Spinal cord (tissue), 10 donors: ENCODE data around the gene DCUN1D2. TPM values are rescaled to one million over a fixed set of nuclear protein-coding genes. Genes with fewer than 3 reads are reported as not detected.
"Not testable (repeated sequence)": the region's sequence is repeated elsewhere in the genome, so short reads cannot be mapped to it uniquely, and the experiment has no call there.

ENCODE experiments used
- DNase-seq, 6 donors: peaks; one replicate each; pipeline versions ENCODE4 v3.0.0 to v3.0.0-alpha.2; 2013 to 2015; ENCODE audit warnings: low spot score in 6 of 6, low read depth in 4 of 6
- H3K27ac ChIP-seq: one replicate; pipeline ENCODE4 v1.5.1; 2013; ENCODE audit warnings: low read depth, low read length, control low read depth
- H3K27me3 ChIP-seq: one replicate; pipeline ENCODE4 v1.6.1; 2013; ENCODE audit warnings: low read length; ENCODE audit not compliant: control insufficient read depth, insufficient read depth
- H3K36me3 ChIP-seq: one replicate; pipeline ENCODE4 v1.6.1; 2013; ENCODE audit warnings: low read length; ENCODE audit not compliant: control insufficient read depth, insufficient read depth
- H3K4me1 ChIP-seq: one replicate; pipeline ENCODE4 v1.6.1; 2013; ENCODE audit warnings: low read length; ENCODE audit not compliant: control insufficient read depth, insufficient read depth
- H3K4me3 ChIP-seq: one replicate; pipeline ENCODE4 v1.5.1; 2013; ENCODE audit warnings: low read depth, low read length, control low read depth
- H3K9me3 ChIP-seq: one replicate; pipeline ENCODE4 v1.6.1; 2013; ENCODE audit warnings: low read length; ENCODE audit not compliant: control insufficient read depth, insufficient read depth
- WGBS: methylation state at CpG from one replicate; pipeline ENCODE4 v1.1.5; 2013; ENCODE audit warnings: missing lambda C conversion rate; ENCODE audit not compliant: insufficient coverage; 5-methylcytosine and 5-hydroxymethylcytosine counted together
- polyA plus RNA-seq, 2 donors: library from polyadenylated mRNA; unstranded; fragments of 120-200 nt; gene quantifications; one replicate each; pipeline ENCODE4 v1.2.1, GENCODE V29; 2013; ENCODE audit not compliant: insufficient read length in 2 of 2
- total RNA-seq, 2 donors: library from RNA; depleted of rRNA in 1 of 2; stranded (reverse); fragments of 120-200 nt in 1 of 2; fragments of >200 nt in 1 of 2; gene quantifications; one replicate each; pipeline versions ENCODE4 v1.2.3 to v1.2.4, GENCODE V29; 2013 to 2014
- donor health status: healthy.

Gene DCUN1D2
- total and polyA plus RNA-seq, 4 donors: 25.8 to 41.3 (median 33.1) TPM

DNA sequence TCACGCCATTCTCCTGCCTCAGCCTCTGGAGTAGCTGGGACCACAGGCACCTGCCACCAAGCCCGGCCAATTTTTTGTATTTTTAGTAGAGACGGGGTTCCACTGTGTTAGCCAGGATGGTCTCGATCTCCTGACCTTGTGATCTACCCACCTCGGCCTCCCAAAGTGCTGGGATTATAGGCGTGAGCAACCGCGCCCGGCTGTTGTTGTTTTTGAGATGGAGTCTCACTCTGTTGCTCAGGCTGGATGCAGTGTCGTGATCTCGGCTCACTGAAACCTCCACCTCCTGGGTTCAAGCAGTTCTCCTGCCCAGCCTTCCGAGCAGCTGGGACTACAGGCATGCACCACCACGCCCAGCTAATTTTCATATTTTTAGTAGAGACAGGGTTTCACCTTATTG lies 31.9 kb upstream of the DCUN1D2 start:
- H3K27ac ChIP-seq, DNase-seq, H3K4me1 ChIP-seq, H3K9me3 ChIP-seq, H3K4me3 ChIP-seq, H3K27me3 ChIP-seq: not testable (repeated sequence)
- H3K36me3 ChIP-seq: peaks cover 49% of the 10 kb centered on the region
- 98% methylated on average over 9 of the region's 13 CpGs for WGBS

DNA sequence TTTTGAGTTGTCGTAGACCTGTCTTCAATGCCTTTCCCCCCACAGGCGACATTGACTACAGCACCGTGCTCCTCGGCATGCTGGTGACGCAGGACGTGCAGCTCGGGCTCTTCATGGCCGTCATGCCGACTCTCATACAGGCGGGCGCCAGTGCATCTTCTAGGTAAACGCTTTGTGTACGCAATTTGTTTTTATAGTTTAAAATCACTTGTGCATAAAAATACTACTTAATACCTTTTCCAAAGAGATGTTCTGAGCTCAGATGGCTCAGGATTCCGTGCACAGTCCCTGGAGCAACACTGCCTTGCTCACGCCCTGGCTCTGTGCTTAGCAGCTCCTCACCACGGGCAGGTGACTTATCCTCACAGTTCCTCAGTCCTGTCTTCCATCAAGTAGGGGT lies 30.1 kb upstream of the DCUN1D2 start:
- Histone ChIP-seq H3K36me3 (peaks cover 49% of the 10 kb centered on the region), H3K27me3 (no peaks in the 10 kb centered on the region), H3K27ac (no peak overlapping the region), H3K4me3 (no peak overlapping the region), H3K4me1 (no peaks in the 10 kb centered on the region), H3K9me3 (no peaks in the 10 kb centered on the region)
- 98% methylated on average over 12 of the region's 16 CpGs for WGBS
- no peak for DNase-seq

DNA sequence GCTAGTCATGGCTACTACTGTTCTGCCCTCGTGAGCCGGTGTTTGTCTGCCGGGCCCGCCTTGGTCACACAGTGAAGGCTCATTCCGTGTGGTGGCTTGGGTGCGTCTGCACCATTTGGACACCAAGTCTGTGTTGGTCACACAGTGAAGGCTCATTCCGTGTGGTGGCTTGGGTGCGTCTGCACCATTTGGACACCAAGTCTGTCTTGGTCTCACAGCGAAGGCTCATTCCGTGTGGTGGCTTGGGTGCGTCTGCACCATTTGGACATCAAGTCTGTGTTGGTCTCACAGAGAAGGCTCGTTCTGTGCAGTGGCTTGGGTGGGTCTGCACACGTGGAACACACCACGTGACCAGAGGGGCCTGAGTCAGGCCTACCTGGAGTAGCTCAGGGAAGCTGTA lies 29.0 kb upstream of the DCUN1D2 start:
- Histone ChIP-seq H3K27ac (no peak overlapping the region), H3K36me3 (peaks cover 55% of the 10 kb centered on the region), H3K27me3 (no peaks in the 10 kb centered on the region), H3K9me3 (no peaks in the 10 kb centered on the region), H3K4me1 (no peaks in the 10 kb centered on the region), H3K4me3 (no peak overlapping the region)
- DNase-seq: no peak
- WGBS: 97% methylated on average over 14 of the region's 14 CpGs

DNA sequence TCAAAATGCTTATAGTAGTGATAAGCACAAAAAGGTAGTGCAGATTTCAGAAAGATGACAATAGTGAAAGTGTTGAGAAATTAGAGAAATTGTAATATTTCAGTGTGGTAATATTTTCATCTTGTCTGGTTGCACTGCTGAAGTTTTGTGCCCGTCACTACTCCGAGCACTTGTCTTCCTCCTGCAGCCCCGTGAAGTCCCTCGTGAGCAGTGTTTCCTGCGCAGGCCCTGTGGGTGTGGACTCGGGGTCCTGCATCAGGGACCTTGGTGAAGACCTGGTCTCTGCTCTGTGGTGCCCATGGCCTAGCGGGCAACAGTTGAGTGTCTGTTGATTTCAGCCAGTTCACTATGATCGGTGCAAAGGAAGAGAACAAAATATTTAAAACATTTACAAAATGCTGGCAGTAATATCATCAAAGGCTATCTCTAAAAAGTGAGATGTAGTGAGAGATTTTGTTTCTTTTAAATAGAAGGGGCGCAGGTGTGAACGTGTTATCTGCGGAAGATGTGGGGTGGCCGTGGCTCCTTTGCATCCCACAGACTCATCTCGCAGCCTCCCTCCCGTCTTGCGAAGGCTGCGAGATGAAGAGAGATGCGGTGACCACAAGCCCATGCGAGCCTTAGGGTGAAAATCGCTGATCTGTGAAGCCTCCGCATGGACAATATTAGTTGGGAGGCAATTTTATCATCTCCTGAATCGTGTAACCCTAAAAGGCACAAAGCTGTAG lies 27.7 kb upstream of the DCUN1D2 start:
- peak overlapping the region; percentile 33 for H3K27ac ChIP-seq
- H3K9me3 ChIP-seq: no peaks in the 10 kb centered on the region
- H3K4me1 ChIP-seq: no peaks in the 10 kb centered on the region
- DNase-seq: no peak
- H3K4me3 ChIP-seq: no peak overlapping the region
- no peaks in the 10 kb centered on the region for H3K27me3 ChIP-seq
- 89% methylated on average over 16 of the region's 21 CpGs for WGBS
- H3K36me3 ChIP-seq: peaks cover 61% of the 10 kb centered on the region

GRCh38 chr13:113514847-113515246 lies 24.3 kb upstream of the DCUN1D2 start:
- no peak for DNase-seq
- H3K36me3 ChIP-seq: peaks cover 73% of the 10 kb centered on the region
- no peak overlapping the region for H3K4me3 ChIP-seq
- H3K27ac ChIP-seq: no peak overlapping the region
- H3K9me3 ChIP-seq: no peaks in the 10 kb centered on the region
- no peaks in the 10 kb centered on the region for H3K4me1 ChIP-seq
- H3K27me3 ChIP-seq: no peaks in the 10 kb centered on the region
- WGBS: 95% methylated on average over 4 of the region's 5 CpGs

GRCh38 chr13:113513761-113514160 lies 23.2 kb upstream of the DCUN1D2 start:
- Histone ChIP-seq H3K9me3 (no peaks in the 10 kb centered on the region), H3K36me3 (peaks cover 78% of the 10 kb centered on the region), H3K27ac (no peak overlapping the region), H3K4me1 (no peaks in the 10 kb centered on the region), H3K27me3 (no peaks in the 10 kb centered on the region), H3K4me3 (no peak overlapping the region)
- no peak for DNase-seq
- 92% methylated on average over 5 of the region's 8 CpGs for WGBS

- 95% methylated on average over 15 of the region's 15 CpGs for WGBS
- H3K27me3 ChIP-seq: no peaks in the 10 kb centered on the region
- DNase-seq: no peak
- no peaks in the 10 kb centered on the region for H3K4me1 ChIP-seq
- no peak overlapping the region for H3K4me3 ChIP-seq
- no peak overlapping the region for H3K27ac ChIP-seq
- H3K36me3 ChIP-seq: peaks cover 83% of the 10 kb centered on the region
- H3K9me3 ChIP-seq: no peaks in the 10 kb centered on the region
Observed at GRCh38 chr13:113511361-113511760, 20.9 kb upstream of the DCUN1D2 start.

DNA sequence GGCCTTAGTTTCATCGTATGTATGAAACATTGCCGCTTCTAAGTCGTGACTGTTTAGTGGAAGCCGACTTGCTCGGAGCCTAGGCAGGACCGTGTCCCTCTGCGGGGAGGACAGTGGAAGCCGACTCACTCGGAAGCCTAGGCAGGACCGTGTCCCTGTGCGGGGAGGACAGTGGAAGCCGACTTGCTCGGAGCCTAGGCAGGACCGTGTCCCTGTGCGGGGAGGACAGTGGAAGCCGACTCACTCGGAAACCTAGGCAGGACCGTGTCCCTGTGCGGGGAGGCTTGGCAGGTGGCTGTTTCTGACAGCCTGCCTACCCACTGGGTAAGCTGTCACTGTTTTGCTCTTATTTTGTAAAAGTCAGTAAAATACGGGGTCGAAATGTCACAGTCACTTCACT lies 20.4 kb upstream of the DCUN1D2 start:
- H3K4me1 ChIP-seq: no peaks in the 10 kb centered on the region
- no peak overlapping the region for H3K27ac ChIP-seq
- no peak for DNase-seq
- no peaks in the 10 kb centered on the region for H3K9me3 ChIP-seq
- no peak overlapping the region for H3K4me3 ChIP-seq
- peaks cover 85% of the 10 kb centered on the region for H3K36me3 ChIP-seq
- no peaks in the 10 kb centered on the region for H3K27me3 ChIP-seq
- WGBS: 96% methylated on average over 21 of the region's 21 CpGs

- H3K4me3 ChIP-seq: no peak overlapping the region
- 95% methylated on average over 10 of the region's 10 CpGs for WGBS
- no peaks in the 10 kb centered on the region for H3K4me1 ChIP-seq
- no peaks in the 10 kb centered on the region for H3K9me3 ChIP-seq
- peaks cover 83% of the 10 kb centered on the region for H3K36me3 ChIP-seq
- DNase-seq: no peak
- H3K27me3 ChIP-seq: no peaks in the 10 kb centered on the region
- H3K27ac ChIP-seq: no peak overlapping the region
Observed at GRCh38 chr13:113509989-113510388, 19.5 kb upstream of the DCUN1D2 start.

GRCh38 chr13:113508521-113509254 lies 18.2 kb upstream of the DCUN1D2 start:
- DNase-seq: no peak
- H3K4me1 ChIP-seq: no peaks in the 10 kb centered on the region
- peaks cover 74% of the 10 kb centered on the region for H3K36me3 ChIP-seq
- H3K9me3 ChIP-seq: no peaks in the 10 kb centered on the region
- H3K4me3 ChIP-seq: no peak overlapping the region
- H3K27me3 ChIP-seq: no peaks in the 10 kb centered on the region
- 92% methylated on average over 11 of the region's 17 CpGs for WGBS
- H3K27ac ChIP-seq: no peak overlapping the region
